GM12801 (cell line): Measurements from ENCODE around the gene WDR89.

Experiments used
- CTCF ChIP-seq: IDR thresholded peaks from one replicate; pipeline ENCODE4 v1.5.1; 2011; ENCODE audit warnings: control low read depth; ENCODE audit not compliant: insufficient read length; ENCODE audit errors: extremely low read depth

WDR89 gene

DNA sequence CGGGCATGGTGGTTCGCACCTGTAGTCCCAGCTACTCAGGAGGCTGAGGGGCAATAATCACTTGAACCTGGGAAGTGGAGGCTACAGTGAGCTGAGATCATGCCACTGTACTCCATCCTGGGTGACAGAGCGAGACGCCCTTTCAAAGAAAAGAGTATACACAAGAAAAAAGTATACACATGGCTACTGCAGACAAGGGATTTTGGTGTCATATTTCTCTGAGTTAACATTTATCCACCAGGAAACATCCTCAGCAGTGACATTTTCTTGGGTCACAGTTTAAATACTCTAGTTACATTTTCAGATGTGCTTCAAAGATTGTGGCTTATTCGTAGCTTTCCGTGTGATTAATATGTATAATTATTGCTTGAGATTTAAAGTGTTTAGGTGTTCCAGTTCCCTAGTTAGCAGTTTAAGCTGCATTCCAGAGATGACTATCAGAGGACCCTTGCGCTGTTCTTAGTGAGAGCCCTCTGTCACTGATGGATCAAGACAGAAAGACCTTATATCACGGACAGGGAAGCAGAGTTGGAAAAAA is 93.8 kb downstream of the WDR89 start:
- TF ChIP-seq CTCF, result no peak
